Gastroesophageal sphincter (tissue), 3 donors: Measurements from ENCODE around the gene C2orf42.
"Not testable (repeated sequence)": the region's sequence is repeated elsewhere in the genome, so short reads cannot be mapped to it uniquely, and the experiment has no call there.

Source experiments
- CTCF ChIP-seq, 4 experiments: fragments of 200-600 bp in 2 of 4; fragments of 450-650 bp in 2 of 4; sonication (generic) in 1 of 4; IDR thresholded peaks; one replicate each; pipeline ENCODE4 v1.5.1; 2017 to 2019; ENCODE audit warnings: antibody characterized with exemption in 4 of 4, mild to moderate bottlenecking in 2 of 4, moderate library complexity in 2 of 4
- EP300 ChIP-seq: sonication (generic); formaldehyde crosslinking; IDR thresholded peaks from one replicate; pipeline ENCODE4 v1.6.1; 2017; ENCODE audit warnings: antibody characterized with exemption, mild to moderate bottlenecking
- POLR2A ChIP-seq, 2 donors: fragments of 450-650 bp; IDR thresholded peaks; one replicate each; pipeline ENCODE4 v1.6.1; 2017; ENCODE audit warnings: antibody characterized with exemption in 2 of 2, mild to moderate bottlenecking in 2 of 2, moderate library complexity in 1 of 2
- POLR2AphosphoS5 ChIP-seq: sonication (generic); formaldehyde crosslinking; IDR thresholded peaks from one replicate; pipeline ENCODE4 v1.6.1; 2017; ENCODE audit warnings: antibody characterized with exemption

GRCh38 chr2:70101686-70102085 is 89.1 kb downstream of the C2orf42 start:
- not testable (repeated sequence) for TF ChIP-seq CTCF (IDR thresholded peaks at IDR 0.05); POLR2A (IDR thresholded peaks at IDR 0.05); EP300; POLR2AphosphoS5
